Measurements from ENCODE around the gene SACS. TPM values are rescaled to one million over a fixed set of nuclear protein-coding genes. Genes with fewer than 3 reads are reported as not detected.
A peak's percentile ranks its signal among the peaks of the same experiment; 100 is the strongest.

Gene SACS
- total and polyA plus RNA-seq, 7 donors, result 0.60 to 32.5 (median 20.9) TPM

- TF ChIP-seq CTCF (IDR thresholded peaks at IDR 0.05) (no peak), POLR2A (IDR thresholded peaks at IDR 0.05) (no peak), POLR2AphosphoS5 (IDR thresholded peaks at IDR 0.05) (no peak), EP300 (IDR thresholded peaks at IDR 0.05) (no peak)
- H3K27me3 ChIP-seq, result no peaks in the 10 kb centered on the region
- no peaks in the 10 kb centered on the region for H3K9me3 ChIP-seq
- WGBS, 2 donors, result 73 to 77% methylated on average over 5 of the region's 5 CpGs
- H3K4me1 ChIP-seq, result no peaks in the 10 kb centered on the region
- no peak for DNase-seq
- no peaks in the 10 kb centered on the region for H3K36me3 ChIP-seq
- H3K4me3 ChIP-seq, result no peak overlapping the region
- intact Hi-C loops (cut with DNase I), result no loop called here
- H3K27ac ChIP-seq, result no peak overlapping the region
These were observed 16.1 kb upstream of the SACS start for GRCh38 chr13:23449398-23450162.

DNA sequence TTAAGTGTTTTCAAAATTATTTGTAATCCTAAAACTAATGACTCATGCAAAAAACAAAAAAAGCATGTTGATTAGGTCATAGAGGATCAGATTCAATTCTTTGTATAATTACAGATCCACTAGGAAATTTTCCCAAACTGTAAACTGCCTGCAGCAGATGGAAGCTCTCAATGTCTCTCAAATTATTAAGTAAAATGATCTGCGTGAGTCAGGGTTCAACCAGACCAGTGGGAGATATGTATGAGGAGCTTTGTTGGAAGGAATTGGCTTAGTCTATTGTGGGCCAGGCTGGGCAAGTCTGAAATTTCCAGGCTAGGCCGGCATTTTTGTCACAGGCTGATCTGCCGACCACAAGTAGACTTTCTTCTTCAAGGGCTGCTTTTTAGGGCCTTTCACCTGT lies 14.4 kb upstream of the SACS start:
- WGBS, 2 donors, result 81 to 88% methylated on average over 3 of the region's 3 CpGs
- H3K27me3 ChIP-seq, result no peaks in the 10 kb centered on the region
- no peak for DNase-seq
- H3K27ac ChIP-seq, result peak overlapping the region in 1 of 4 donors; percentile 23
- no peaks in the 10 kb centered on the region for H3K36me3 ChIP-seq
- no peak overlapping the region for H3K4me3 ChIP-seq
- TF ChIP-seq POLR2A (IDR thresholded peaks at IDR 0.05) (no peak), POLR2AphosphoS5 (IDR thresholded peaks at IDR 0.05) (peak in 2 of 4 donors; percentile 6 to 15)
- H3K9me3 ChIP-seq, result no peaks in the 10 kb centered on the region
- no peaks in the 10 kb centered on the region for H3K4me1 ChIP-seq
- intact Hi-C loops (cut with DNase I), result no loop called here

GRCh38 chr13:23445794-23446193 lies 12.3 kb upstream of the SACS start:
- Histone ChIP-seq H3K36me3 (no peaks in the 10 kb centered on the region), H3K4me1 (no peaks in the 10 kb centered on the region), H3K4me3 (no peak overlapping the region), H3K9me3 (no peaks in the 10 kb centered on the region), H3K27me3 (no peaks in the 10 kb centered on the region), H3K27ac (no peak overlapping the region)
- TF ChIP-seq CTCF (IDR thresholded peaks at IDR 0.05) (no peak), EP300 (IDR thresholded peaks at IDR 0.05) (no peak), POLR2A (IDR thresholded peaks at IDR 0.05) (no peak), POLR2AphosphoS5 (IDR thresholded peaks at IDR 0.05) (no peak)
- intact Hi-C loops (cut with DNase I), result no loop called here
- no peak for DNase-seq
- WGBS, 2 donors, result 75 to 76% methylated on average over 1 of the region's 1 CpG

DNA sequence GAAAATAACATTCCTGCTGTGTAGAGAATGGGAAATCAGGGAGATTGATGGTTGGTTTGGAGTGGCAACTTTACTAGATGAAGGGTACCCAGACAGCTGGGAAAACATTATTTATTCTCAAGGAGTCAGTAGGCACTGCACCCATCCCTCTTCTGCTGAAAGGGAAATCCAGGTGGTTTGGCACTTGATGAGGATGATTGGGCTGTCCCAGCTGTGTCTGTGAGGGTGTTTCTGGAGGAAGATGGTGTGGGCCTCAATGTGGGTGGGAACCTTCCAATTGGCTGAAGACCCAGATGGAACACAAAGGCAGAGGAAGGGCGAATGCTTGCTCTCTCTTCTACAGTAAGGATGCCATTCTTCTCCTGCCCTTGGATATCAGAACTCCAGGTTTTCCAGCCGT lies 10.4 kb upstream of the SACS start:
- no peak overlapping the region for H3K4me3 ChIP-seq
- H3K27me3 ChIP-seq, result no peaks in the 10 kb centered on the region
- H3K27ac ChIP-seq, result no peak overlapping the region
- no peaks in the 10 kb centered on the region for H3K4me1 ChIP-seq
- WGBS, 2 donors, result 69 to 79% methylated on average over 2 of the region's 2 CpGs
- H3K36me3 ChIP-seq, result no peaks in the 10 kb centered on the region
- intact Hi-C loops (cut with DNase I), result no loop called here
- no peak for DNase-seq
- H3K9me3 ChIP-seq, result no peaks in the 10 kb centered on the region
- no peak for TF ChIP-seq EP300 (IDR thresholded peaks at IDR 0.05)
- no peak for TF ChIP-seq POLR2AphosphoS5 (IDR thresholded peaks at IDR 0.05)
- TF ChIP-seq CTCF (IDR thresholded peaks at IDR 0.05), result no peak
- no peak for TF ChIP-seq POLR2A (IDR thresholded peaks at IDR 0.05)

DNA sequence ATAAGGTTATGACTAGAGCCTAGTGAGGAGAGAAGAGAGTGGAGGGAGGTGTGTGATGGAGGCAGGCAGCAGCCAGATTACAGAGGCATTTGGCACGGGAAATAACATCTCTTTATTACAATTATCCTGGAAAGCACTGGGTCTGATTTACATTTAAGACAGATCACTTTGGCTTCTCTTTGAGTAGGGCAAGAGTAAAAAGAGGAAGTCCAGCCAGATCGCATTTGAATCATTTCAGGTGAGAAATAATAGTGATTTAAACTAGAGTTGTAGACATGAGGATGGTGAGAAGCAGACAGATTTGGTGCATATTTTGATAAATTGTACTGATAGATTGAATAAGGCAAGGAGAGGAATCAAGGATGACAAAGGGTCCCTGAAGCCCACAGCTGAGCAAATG lies 9.6 kb upstream of the SACS start:
- DNase-seq, result no peak
- no peaks in the 10 kb centered on the region for H3K36me3 ChIP-seq
- intact Hi-C loops (cut with DNase I), result no loop called here
- no peak overlapping the region for H3K27ac ChIP-seq
- 65% methylated on average over 2 of the region's 2 CpGs for WGBS, 2 donors
- H3K27me3 ChIP-seq, result no peaks in the 10 kb centered on the region
- no peak overlapping the region for H3K4me3 ChIP-seq
- H3K4me1 ChIP-seq, result no peaks in the 10 kb centered on the region
- H3K9me3 ChIP-seq, result no peaks in the 10 kb centered on the region
- TF ChIP-seq POLR2AphosphoS5 (IDR thresholded peaks at IDR 0.05), result no peak
- no peak for TF ChIP-seq CTCF (IDR thresholded peaks at IDR 0.05)
- TF ChIP-seq EP300 (IDR thresholded peaks at IDR 0.05), result no peak
- no peak for TF ChIP-seq POLR2A (IDR thresholded peaks at IDR 0.05)

All from sigmoid colon (tissue), 7 donors.